ENCODE measurements around the gene MAB21L1. TPM values are rescaled to one million over a fixed set of nuclear protein-coding genes. Genes with fewer than 3 reads are reported as not detected.

MAB21L1 gene
- total RNA-seq, 2 experiments from 2014 or later = not detected

DNA sequence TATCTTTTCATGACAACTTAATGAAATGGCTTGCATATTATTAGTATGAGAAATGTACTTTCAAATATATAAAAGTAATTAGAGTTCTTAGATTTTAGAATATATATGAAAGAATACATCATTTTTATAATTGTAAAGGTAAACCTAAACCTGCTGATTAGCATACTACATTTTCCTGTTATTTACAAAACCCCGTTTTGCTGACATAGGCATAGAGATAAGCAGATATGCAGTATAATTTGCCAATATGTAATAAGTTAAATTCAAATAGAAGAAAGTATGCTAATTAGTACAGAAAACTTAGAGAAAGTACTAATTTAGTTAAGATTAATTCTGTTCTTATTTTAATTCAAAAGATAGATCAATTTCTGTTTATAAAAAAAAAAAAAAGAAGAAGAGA, 21.5 kb downstream of the MAB21L1 start:
- POLR2A ChIA-PET = no interaction called here

GRCh38 chr13:35449821-35450220, 26.7 kb downstream of the MAB21L1 start:
- no peak overlapping the region for H3K27ac Mint-ChIP-seq
- POLR2A ChIA-PET = no interaction called here

More for the DNA sequence above, 21.5 kb downstream of the MAB21L1 start:
- Mint-ChIP-seq H3K4me3 (no peak overlapping the region), H3K36me3 (ENCODE audit: low read depth) (no peaks in the 10 kb centered on the region), H3K4me1 (no peaks in the 10 kb centered on the region), H3K27ac (no peak overlapping the region), H3K27me3 (no peaks in the 10 kb centered on the region), H3K9me3 (no peaks in the 10 kb centered on the region)
- CTCF ChIA-PET = no interaction called here
- DNase-seq = no peak

DNA sequence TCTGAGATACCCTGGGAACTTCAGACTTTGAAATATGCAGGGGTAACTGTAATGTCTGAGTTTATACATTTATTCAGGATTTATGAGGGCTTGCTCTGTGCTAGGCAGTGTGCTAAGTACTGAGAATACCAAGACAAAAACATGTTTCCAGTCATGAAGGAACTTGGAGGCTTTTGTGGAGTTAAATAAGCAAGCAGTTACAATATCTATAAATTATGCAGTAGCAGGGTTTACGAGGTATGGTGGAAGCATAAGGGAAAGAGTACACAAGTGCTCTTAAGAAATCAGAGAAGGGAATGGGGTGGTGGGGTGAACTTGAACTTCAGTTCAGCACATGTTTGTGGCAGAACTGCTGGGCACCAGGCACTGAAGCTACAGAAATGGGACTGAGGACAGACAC, 28.0 kb downstream of the MAB21L1 start:
- no peaks in the 10 kb centered on the region for H3K4me1 Mint-ChIP-seq
- ChIA-PET POLR2A (no interaction called here), CTCF (no interaction called here)

More at GRCh38 chr13:35449821-35450220, 26.7 kb downstream of the MAB21L1 start:
- no peaks in the 10 kb centered on the region for H3K4me1 Mint-ChIP-seq
- no peaks in the 10 kb centered on the region for H3K27me3 Mint-ChIP-seq
- H3K9me3 Mint-ChIP-seq = no peaks in the 10 kb centered on the region
- CTCF ChIA-PET = no interaction called here
- DNase-seq = no peak
- H3K36me3 Mint-ChIP-seq (ENCODE audit: low read depth) = no peaks in the 10 kb centered on the region
- no peak overlapping the region for H3K4me3 Mint-ChIP-seq

More for the DNA sequence above, 28.0 kb downstream of the MAB21L1 start:
- H3K9me3 Mint-ChIP-seq = no peaks in the 10 kb centered on the region
- H3K27me3 Mint-ChIP-seq = no peaks in the 10 kb centered on the region
- no peak overlapping the region for H3K27ac Mint-ChIP-seq
- no peaks in the 10 kb centered on the region for H3K36me3 Mint-ChIP-seq (ENCODE audit: low read depth)
- no peak for DNase-seq
- H3K4me3 Mint-ChIP-seq = no peak overlapping the region
